ENCODE measurements around the gene KCNK3. TPM values are rescaled to one million over a fixed set of nuclear protein-coding genes. Genes with fewer than 3 reads are reported as not detected.

Gene KCNK3
- total and polyA plus RNA-seq, 2 of the 13 experiments (the other 11 are each of a cell fraction or from before 2014, with no cell fraction given) = not detected

- CTCF ChIA-PET (ENCODE audit: low intra/inter-chr PET ratio, low total read pairs) = no interaction called here
- H3K4me3 ChIP-seq (replicated peaks in 1 of 3; ENCODE audit: insufficient read depth in 1 of 3, low read depth in 2 of 3, low read length in 3 of 3) = no peak overlapping the region
- TF ChIP-seq ARID2 (CRISPR knock-in tag; IDR thresholded peaks at IDR 0.05; ENCODE audit: borderline replicate concordance) (no peak), NFAT5 (CRISPR knock-in tag; IDR thresholded peaks at IDR 0.05) (no peak)
- no peak overlapping the region for H2AFZ ChIP-seq (ENCODE audit: low read length)
- H3K27ac ChIP-seq (ENCODE audit: extremely low read length, insufficient read depth, low read length) = no peak overlapping the region
- ATAC-seq (peak; percentile 14; the same call in 2 of the 3 replicates), FAIRE-seq (no peak), DNase-seq (ENCODE audit: low spot score) (no peak)
- H3K9me3 ChIP-seq (ENCODE audit: low read length) = no peaks in the 10 kb centered on the region
- BruUV-seq (replicated peaks) = no TSS peak
- H3K36me3 ChIP-seq (replicated peaks in 1 of 2; ENCODE audit: control insufficient read depth in 1 of 2, insufficient read depth in 2 of 2, low read length in 2 of 2) = no peaks in the 10 kb centered on the region
- 0 out of 2 replicates have a peak, but pooled peaks cover 5% of the 10 kb centered on the region for H3K4me1 ChIP-seq (ENCODE audit: insufficient read depth, low read length)
- in situ Hi-C loops (cut with HindIII; ENCODE audit: extremely low pct_ligation_motif_present, low pct_unique_long_range_greater_than_20kb) = no loop called here
- peaks cover 18 to 80% of the 10 kb centered on the region in 2 experiments for H3K27me3 ChIP-seq (ENCODE audit: control insufficient read depth in 1 of 2, insufficient read depth in 2 of 2, low read length in 2 of 2)
- H3K9ac ChIP-seq (ENCODE audit: insufficient read depth, low read depth, low read length) = no peak overlapping the region
- 27% methylated on average over 13 of the region's 13 CpGs for WGBS (ENCODE audit: low lambda C conversion rate)
- intact Hi-C loops (cut with micrococcal nuclease; ENCODE audit: unreplicated experiment) = no loop called here
- no peaks in the 10 kb centered on the region for H4K20me1 ChIP-seq (ENCODE audit: insufficient read depth, low read length)
- H3K4me2 ChIP-seq (ENCODE audit: low read depth, low read length) = no peak overlapping the region
- H3K79me2 ChIP-seq (ENCODE audit: insufficient read depth, low read length) = no peaks in the 10 kb centered on the region
- POLR2A ChIA-PET = no interaction called here
Observed at GRCh38 chr2:26674771-26675170, 17.8 kb upstream of the KCNK3 start.

Data from HepG2 (cell line).